ENCODE measurements around the gene PDCL2.

Gene PDCL2

DNA sequence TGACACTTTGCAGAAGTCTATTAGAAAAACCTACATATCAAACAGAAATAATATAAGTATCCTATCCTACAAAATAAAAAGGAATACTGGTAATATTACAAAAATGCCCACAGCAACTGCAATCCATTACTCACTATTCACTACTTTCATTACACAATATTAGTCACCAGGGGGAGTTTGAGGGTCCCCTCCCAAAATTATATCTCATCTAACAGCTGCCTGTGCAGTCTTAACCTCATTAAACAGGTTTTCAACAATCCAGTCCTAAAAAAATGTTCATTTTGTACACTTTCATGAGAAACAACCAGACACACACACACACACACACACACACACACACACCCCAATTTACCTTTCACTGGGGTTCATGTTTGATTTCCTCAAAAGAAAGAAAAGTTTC lies 48.2 kb downstream of the PDCL2 start:
- DNase-seq (ENCODE audit: insufficient read length, low spot score), result no peak
- TF ChIP-seq, protein P1, sequence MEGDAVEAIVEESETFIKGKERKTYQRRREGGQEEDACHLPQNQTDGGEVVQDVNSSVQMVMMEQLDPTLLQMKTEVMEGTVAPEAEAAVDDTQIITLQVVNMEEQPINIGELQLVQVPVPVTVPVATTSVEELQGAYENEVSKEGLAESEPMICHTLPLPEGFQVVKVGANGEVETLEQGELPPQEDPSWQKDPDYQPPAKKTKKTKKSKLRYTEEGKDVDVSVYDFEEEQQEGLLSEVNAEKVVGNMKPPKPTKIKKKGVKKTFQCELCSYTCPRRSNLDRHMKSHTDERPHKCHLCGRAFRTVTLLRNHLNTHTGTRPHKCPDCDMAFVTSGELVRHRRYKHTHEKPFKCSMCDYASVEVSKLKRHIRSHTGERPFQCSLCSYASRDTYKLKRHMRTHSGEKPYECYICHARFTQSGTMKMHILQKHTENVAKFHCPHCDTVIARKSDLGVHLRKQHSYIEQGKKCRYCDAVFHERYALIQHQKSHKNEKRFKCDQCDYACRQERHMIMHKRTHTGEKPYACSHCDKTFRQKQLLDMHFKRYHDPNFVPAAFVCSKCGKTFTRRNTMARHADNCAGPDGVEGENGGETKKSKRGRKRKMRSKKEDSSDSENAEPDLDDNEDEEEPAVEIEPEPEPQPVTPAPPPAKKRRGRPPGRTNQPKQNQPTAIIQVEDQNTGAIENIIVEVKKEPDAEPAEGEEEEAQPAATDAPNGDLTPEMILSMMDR (IDR thresholded peaks at IDR 0.05; ENCODE audit: insufficient read depth, missing control alignments), result peak; percentile 15
- no peak for FAIRE-seq

DNA sequence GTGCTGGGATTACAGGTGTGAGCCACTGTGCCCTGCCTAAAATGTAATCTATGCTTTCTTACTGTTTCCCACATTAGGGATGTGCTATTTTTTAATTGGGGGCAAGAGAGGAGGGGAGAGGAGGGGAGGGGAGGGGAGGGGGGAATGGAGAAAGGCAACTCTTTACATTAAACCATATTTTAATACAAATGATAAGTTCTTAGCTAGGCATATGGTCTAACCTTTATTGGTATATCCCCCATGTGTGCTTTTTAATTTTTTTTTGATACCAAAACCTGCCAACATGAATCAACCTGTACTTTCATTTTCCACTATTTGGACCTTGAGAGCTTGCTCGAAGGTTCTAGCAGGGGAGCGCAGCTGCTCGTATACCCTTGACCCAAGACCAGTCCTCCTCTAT lies 51.8 kb downstream of the PDCL2 start:
- FAIRE-seq (no peak), DNase-seq (ENCODE audit: insufficient read length, low spot score) (no peak)
- TF ChIP-seq, protein P1 (IDR thresholded peaks at IDR 0.05; ENCODE audit: insufficient read depth, missing control alignments), result no peak

DNA sequence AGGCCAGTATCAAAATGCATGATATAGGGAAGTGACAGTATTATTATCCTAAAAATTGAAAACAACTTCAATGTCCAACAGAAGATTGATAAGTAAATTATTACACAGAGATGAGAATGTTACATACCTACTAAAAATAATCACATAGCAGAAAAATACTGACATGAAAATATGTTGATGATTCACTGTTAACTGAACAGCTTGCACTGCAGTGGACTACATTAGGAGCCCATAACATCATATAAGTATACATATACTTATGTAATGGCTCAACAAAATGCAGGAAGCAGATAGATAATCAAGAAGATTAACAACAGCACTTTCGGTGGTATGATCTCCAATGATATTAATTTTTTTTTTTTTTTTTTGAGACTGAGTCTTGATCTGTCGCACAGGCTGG lies 52.4 kb downstream of the PDCL2 start:
- DNase-seq (ENCODE audit: insufficient read length, low spot score) (no peak), FAIRE-seq (no peak)
- TF ChIP-seq, protein P1 (IDR thresholded peaks at IDR 0.05; ENCODE audit: insufficient read depth, missing control alignments), result no peak

DNA sequence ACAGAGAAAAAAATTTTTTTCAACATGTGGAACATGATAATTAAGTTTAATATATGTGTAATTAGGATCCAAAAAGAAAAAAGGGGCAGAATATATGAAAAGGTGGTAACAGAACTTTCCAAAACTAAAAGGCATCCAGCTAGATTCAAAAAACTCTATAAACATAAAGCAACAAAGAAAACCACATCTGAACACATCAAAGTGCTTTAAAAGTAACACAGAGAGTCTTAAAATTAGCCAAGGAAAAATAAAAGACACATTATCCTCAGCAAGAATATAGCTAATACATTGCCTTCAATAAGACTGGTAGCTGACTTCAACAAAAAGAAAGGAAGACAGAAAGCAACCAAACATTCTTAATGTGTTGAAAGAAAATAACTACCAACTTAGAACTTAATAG lies 53.5 kb downstream of the PDCL2 start:
- TF ChIP-seq, protein P1 (IDR thresholded peaks at IDR 0.05; ENCODE audit: insufficient read depth, missing control alignments), result no peak
- peak; percentile 6 for FAIRE-seq

DNA sequence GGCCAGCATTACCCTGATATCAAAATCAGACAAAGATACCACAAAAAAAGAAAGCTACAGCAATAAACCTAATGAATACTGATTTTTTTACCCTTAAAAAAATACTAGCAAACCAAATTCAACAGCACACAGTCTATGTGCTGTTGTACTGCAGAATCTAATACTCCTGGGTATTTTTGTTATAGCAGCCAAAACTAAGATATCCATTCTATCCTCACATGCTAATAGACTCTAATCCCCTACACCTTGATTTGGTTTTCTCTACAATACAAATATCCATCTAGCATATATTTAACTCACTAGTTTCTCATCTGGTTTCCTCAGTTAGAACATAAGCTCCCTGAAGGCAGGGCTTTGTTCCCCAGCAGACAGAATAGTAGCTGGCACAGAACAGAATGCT lies 57.7 kb downstream of the PDCL2 start:
- FAIRE-seq (no peak), DNase-seq (ENCODE audit: insufficient read length, low spot score) (no peak)
- TF ChIP-seq, protein P1 (IDR thresholded peaks at IDR 0.05; ENCODE audit: insufficient read depth, missing control alignments), result no peak

More for the DNA sequence above, 53.5 kb downstream of the PDCL2 start:
- DNase-seq (ENCODE audit: insufficient read length, low spot score), result no peak

DNA sequence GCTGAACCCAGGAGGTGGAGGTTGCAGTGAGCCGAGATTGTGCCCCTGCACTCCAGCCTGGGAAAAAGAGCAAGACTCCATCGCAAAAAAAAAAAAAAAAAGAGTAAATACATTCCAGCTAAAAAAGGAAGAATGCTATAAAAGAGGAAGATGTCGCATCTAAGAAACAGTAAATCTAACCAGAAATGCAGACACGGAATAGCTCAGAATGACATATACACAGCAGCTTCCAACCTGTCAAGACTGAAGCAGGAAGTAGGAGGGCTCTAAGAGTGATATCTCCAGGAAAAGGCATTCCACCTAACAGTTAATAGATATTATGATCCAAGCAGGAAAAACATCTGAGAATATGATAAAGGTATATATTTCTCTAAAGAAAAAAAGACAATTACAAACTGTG lies 61.4 kb downstream of the PDCL2 start:
- TF ChIP-seq, protein P1 (IDR thresholded peaks at IDR 0.05; ENCODE audit: insufficient read depth, missing control alignments), result no peak
- FAIRE-seq (no peak), DNase-seq (ENCODE audit: insufficient read length, low spot score) (no peak)

DNA sequence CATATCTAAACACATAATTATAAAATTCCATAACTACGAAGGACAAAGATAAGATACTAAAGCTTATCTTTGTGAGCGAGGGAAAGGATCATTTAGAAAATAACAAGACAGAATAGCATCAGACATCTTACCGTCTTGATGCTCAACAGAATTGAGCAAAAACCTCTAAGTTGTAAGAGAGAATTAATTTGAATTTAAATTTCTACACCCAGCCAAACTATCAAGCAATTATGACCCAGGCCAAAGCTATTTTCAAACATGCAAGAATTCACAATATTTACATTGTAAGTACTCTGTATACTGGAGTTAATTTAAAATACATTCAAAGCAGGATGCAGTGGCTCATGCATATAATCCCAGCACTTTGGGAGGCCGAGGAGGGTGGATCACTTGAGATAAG lies 61.9 kb downstream of the PDCL2 start:
- no peak for FAIRE-seq
- TF ChIP-seq, protein P1 (IDR thresholded peaks at IDR 0.05; ENCODE audit: insufficient read depth, missing control alignments), result no peak
- no peak for DNase-seq (ENCODE audit: insufficient read length, low spot score)

All from D721Med (cell line).